CMK (cell line): ENCODE measurements around the gene INTS12.
A peak's percentile ranks its signal among the peaks of the same experiment; 100 is the strongest.
"Not testable (repeated sequence)": the region's sequence is repeated elsewhere in the genome, so short reads cannot be mapped to it uniquely, and the experiment has no call there.

Experiments
- DNase-seq: peaks from one replicate; pipeline ENCODE4 v3.0.0-alpha.2; 2010; ENCODE audit warnings: low read depth

INTS12 gene, protein sequence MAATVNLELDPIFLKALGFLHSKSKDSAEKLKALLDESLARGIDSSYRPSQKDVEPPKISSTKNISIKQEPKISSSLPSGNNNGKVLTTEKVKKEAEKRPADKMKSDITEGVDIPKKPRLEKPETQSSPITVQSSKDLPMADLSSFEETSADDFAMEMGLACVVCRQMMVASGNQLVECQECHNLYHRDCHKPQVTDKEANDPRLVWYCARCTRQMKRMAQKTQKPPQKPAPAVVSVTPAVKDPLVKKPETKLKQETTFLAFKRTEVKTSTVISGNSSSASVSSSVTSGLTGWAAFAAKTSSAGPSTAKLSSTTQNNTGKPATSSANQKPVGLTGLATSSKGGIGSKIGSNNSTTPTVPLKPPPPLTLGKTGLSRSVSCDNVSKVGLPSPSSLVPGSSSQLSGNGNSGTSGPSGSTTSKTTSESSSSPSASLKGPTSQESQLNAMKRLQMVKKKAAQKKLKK

DNA sequence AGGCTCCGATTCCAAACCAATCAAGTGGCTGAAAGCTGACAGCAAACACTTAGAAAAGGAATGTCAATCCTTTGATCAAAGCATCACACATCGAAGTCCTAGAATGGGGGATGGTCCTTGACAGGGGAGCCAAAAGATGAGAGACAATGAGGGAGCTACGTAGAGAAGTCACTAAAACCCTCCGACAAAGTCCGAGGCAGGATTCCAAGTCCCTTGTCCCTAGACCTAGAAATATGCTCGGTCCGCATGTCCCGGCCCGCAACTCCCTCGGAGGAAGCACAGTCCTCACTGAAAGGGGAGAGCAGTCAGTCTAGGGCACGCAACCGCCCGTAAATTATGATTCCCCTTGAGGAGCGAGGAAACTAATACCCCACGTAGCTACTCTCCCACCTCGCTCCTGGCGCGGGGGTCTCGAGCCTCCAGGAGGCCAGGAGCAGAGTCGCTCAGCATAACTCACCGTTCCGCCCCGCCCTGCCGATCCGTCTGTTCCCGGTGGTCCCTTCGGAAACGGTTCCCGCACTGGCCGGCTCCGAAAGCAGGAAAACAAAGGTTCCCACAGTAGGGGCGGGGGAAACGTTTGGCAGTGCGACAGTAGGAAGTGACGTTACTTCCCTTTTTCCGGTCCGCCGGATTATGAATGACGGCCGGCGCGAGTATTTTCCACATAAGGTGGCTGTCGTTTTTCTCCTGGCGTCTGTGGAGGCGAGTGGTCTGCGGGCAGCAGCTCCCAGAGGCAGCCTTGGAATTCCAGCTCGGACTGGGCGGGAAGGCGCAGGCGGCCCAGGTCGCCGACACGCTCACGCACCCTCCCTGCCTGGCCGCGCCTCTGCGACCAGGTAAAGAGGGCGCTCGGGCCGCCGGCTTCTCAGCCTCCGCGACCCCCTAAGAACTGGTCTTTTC, at the start of gene INTS12, which contains the start of gene GSTCD:
Gene INTS12 (minus strand): TSS at position 509 of the 900 bp plus-strand sequence. CDS start 8,684 bp downstream, outside the sequence.
Gene GSTCD (plus strand): TSS at position 604 of the 900 bp plus-strand sequence. CDS start 8,830 bp downstream, outside the sequence.
- DNase-seq = peak; percentile 71

DNA sequence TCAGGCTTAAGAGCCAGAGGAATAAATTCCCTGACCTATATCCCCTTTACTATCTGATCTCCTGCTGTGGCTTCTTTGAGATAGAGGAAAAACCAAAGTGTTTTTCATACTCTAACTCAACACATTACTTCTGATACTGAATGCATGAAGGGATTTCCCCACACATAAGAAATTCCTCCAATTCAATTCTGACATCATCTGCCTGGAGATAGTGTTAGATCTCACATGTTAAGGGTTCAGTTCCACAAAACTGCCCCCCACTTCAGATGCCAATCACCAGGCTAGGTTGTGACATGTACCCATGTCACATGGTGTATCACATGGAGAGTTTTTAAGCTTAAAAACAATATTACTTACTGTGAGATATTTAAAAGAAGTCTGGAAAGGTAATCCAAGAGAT, 46.9 kb upstream of the INTS12 start:
- no peak for DNase-seq

DNA sequence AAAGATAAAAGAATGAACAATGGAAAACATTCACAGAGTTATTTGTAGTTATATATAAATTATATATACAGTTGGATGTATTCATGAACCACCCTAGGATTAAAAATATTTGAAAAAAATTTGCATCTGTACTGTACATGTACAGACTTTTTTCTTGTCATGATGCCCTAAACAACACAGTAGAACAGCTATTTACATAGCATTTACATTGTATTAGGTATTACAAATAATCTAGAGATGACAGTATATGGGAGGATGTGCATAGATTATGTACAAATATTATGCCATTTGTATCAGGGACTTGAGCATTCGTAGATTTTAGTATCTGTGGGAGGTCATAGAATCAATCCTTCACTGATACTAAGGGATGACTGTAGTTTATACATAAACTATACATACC, 44.9 kb upstream of the INTS12 start:
- DNase-seq = no peak

DNA sequence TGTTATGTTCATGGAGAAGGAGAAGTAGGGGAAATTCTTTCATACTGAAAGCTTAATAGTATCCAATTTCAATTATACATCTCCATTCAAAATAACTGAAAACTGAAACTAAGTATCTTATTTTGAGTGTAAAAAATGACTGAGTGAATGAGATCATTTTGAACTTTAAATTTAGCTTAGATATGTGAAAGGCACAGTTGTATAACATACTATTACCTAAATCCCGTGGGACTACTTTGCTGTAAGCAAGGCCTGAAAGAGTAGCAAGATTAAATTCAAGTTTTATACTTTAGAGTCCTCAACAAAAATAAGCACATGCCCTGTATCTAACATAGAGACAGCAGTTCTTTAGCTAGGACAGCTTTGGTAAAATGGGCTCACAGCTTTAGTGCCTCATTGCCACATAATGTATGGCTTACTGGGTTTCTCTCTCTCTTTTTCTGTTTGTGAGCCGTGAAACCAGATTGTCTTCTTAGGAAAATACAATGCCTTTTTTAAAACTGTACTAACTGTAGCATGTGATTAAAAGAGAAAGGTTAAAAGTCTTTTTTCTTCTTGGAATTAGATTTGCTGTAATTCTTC, 43.3 kb upstream of the INTS12 start:
- DNase-seq = no peak

DNA sequence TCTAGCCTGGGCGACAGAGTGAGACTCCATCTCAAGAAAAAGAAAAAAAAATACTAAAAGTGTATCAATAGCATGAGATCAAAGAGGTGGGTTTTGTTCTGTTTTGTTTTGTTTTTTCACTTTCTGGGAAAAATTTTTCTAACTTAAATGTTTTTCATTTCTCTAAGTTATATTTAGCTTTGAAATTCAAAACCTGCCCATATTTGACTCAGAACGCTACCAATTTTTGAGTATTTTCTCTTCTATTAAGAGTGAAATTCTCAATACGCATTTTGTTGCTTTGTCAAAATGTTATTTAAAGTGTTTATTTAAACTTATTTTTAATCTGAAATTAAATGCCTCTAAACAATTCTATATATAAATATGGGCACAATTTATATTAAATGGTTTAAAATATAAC, 39.7 kb upstream of the INTS12 start:
- DNase-seq = no peak

DNA sequence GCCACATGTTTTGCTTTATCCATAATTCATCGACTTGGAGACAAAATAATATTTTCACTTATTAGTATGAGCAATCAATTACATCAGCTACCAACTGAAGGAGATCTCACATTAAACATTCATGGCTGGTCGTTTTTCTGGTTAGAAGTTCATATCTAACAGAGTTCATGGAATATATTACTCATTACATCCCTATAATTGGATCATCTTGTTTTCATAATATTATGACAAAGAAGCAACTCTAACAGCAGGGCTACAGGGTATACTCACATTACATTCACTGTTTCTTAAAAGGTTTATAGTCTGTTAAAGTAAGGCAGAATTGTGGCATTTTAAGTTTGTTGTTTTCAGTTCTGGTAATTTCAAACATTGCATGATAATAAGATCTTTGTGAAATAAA, 33.1 kb upstream of the INTS12 start:
- no peak for DNase-seq

DNA sequence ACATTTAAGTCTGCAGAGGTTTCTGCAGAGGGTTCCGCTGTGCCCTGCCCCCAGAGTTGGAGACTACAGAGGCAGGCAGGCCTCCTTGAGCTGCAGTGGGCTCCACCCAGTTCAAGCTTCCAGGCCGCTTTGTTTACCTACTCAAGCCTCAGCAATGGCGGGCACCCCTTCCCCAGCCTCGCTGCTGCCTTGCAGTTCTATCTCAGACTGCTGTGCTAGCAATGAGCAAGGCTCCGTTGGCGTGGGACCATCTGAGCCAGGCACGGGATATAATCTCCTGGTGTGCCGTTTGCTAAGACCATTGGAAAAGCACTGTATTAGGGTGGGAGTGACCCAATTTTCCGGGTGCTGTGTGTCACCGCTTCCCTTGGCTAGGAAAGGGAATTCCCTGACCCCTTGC, 26.7 kb upstream of the INTS12 start:
- DNase-seq = not testable (repeated sequence)

DNA sequence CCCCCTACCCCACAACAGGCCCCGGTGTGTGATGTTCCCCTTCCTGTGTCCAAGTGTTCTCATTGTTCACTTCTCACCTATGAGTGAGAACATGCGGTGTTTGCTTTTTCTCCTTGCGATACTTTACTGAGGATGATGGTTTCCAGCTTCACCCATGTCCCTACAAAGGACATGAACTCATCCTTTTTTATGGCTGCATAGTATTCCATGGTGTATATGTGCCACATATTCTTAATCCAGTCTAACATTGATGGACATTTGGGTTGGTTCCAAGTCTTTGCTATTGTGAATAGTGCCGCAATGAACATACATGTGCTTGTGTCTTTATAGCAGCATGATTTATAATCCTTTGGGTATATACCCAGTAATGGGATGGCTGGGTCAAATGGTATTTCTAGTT, 21.4 kb upstream of the INTS12 start:
- DNase-seq = not testable (repeated sequence)

DNA sequence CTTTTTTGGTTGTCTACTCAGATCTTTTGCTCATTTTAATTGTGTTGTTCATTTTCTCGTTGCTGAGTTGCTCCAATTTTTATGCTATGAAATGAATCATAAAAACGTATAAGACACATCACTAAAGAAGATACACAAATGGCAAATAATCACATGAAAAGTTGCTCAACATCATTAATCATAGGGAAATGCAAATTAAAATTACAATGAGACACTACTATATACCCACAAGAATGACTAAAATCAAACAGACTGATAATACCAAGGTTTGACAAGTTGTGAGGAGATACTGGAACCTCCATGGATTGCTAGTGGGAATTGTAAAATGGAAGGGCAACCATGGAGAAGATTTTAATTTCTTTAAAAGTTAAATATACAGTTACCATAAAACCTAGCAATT, 17.1 kb upstream of the INTS12 start:
- DNase-seq = no peak

DNA sequence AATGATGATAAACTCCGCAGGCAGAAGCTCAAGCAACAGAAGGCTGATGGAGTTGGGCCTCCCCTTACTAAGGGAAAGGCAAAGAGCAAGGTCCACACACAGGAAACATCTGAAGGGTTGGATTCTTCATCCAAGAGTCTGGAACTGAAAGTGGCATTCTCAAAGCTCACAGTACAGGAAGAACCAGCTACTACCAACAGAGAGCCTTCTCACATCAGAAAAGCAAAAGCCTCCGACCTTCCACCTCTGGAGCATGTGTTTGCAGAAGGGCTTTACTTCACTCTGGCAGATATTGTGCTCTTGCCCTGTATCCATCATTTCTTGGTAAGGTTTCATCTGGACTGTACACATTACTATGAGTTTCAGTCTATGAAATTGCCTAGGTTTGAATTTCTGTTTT, 10.7 kb upstream of the INTS12 start:
- no peak for DNase-seq

DNA sequence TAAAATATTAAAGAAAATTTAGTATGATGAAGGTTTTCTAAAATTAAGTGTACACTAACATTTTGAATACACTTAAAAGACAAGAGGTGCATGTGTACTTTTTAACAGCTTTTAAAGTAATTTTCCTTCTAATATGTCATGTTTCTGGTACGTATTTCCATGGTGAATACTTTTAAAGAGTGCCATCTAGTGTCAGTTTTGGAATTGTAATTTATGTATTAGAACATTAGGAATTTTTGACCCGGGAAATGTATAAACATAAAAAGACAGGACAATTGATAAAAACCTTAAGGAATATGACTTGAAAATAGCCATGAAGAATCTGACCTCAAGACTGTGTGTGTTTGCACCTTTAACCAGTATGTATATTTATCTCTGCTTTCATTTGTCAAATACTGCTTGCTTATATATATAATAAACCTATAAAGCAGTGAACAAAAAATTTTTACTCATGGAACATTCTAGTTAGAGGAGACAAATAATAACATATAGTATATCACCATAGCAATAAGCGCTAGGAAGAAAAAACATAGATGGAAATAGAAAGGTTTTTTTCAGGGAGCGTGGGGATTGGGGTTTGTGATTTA, 7.3 kb upstream of the INTS12 start:
- DNase-seq = no peak

DNA sequence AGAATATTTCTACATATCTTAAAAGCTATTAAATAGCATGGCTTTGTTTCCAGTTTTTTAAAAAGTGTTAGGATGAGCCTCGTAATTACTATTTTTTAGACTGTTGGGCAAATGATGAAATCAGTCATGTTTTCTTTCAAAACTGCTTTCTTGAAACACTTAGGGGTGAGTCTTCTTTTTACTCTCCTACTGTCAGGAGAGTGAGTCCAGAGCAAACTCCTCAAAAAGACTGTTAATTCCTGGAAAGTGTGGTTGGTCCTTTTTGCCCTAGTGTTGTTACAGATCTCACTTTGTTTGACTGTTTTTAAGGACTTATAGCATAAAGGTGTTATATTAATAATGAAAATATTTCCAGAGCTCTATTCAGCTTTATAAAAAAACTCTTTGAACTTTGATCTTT, 6.4 kb upstream of the INTS12 start:
- no peak for DNase-seq

DNA sequence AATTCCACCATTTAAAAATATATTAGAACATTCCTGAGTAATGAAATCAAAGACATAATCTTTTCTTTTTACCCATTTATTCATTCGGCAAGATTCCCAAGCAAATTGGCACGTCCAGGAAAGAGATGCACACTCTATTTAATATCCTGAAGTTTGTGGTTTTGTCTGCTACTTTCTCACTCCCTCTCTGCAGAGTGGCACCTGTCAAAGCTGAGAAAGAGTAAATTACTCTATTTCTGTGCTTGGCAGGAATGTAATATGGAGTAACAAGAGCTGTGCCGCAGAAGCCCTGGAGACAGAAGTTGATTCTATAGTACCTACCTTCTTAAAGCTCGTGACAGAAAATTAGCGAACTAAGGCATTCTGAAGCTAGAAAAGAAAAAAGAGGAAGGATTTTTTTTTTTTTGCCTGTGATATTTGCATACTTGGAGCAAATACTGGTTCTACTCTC, 5.6 kb upstream of the INTS12 start:
- no peak for DNase-seq

DNA sequence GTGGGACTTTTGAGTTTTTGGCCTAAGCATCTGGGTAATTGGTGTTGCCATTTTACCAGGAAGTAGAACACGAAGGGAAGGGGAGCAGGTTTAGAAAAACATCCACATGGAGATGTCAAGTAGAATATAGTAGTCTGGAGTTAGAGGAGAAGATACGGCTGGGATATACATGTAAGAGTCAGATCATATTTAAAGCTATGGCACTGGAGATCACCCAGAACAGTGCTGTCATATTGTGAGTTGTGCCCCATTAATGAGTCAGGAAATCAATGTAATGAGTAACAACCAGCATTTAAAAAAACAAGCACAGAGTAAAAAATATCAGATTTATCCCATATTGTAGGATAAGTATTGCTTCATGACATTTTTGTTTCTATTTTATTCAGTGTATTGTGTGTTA, 4.3 kb upstream of the INTS12 start:
- DNase-seq = no peak

DNA sequence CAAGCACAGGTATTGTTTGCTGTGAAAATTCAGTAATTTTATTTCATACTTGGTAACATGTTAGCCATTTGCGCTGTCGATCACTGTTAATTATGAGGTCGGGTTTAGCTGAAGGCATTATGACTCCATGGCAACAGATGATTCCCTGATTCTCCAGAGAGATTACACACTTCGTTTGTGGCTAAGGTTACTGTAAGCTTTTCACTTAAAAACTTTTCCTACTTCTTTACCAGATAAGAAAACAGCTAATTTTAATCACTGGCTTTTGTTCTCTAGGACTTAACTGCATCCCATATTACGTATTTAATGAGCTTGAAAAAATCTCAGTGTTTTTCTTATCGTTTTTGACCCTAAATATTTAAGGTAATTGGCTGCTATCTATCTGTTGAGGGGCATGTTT, 2.2 kb upstream of the INTS12 start:
- no peak for DNase-seq

DNA sequence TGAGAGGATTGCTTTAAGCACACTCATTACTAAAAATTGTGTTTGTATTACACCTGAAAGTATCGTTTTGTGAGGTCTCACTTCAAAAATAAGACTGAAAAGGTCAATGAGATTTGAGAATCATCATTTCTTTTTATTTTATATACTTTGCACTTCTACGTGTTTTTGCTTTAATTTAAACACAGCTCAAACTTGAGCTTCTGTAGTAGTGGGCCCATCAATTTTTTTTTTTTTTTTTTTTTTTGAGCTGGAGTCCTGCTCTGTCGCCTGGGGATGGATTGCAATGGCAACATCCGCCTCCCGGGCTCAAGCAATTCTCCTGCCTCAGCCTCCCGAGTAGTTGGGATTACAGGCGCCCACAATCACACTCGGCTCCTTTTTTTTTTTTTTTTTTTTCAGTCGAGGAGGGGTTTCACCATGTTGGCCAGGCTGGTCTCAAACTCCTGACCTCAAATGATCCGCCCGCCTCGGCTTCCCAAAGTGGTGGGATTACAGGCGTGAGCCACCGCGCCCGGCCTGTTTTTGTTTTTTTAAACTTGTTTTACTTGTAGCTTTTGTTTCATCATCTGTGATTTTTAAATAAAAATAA, 1.6 kb upstream of the INTS12 start:
- DNase-seq = no peak

DNA sequence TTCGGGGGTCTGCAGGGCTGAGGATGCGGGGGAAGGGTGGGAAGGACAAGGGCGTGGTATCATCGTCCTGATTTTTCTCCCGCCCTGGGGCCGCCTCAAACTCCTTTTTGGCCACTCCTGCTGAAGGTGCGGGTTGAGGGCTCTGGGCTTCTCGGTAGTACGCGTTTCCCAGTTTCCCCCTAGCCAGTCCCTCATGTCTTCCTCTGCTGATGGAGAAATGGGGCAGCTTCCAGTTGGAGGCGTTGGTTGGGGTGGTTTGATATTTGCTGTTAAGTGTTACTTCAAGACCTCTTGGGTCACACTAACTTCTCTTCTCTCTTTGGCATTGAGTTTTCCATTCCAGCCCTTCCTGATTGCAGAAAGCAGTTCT, 577 bp upstream of the INTS12 start:
- DNase-seq = peak; percentile 15

DNA sequence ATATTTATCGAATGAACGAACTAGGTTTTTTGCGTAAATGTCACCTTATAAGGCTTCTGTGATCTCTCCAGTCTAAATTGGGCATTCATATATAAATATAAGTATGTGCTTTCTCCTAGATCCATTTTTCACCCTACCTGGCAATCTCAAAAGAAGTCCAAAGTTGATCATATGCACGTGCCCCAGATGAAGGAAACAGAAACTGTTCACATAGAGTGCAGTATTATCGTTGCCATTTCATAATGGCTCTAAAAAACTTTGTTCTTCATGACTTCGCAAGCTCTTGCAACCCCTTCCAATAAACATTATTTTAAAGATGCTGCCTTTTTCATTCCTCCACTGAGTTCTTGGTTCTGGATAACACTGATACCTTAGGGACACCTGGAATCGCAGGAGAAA, 708 bp downstream of the INTS12 start:
- no peak for DNase-seq

DNA sequence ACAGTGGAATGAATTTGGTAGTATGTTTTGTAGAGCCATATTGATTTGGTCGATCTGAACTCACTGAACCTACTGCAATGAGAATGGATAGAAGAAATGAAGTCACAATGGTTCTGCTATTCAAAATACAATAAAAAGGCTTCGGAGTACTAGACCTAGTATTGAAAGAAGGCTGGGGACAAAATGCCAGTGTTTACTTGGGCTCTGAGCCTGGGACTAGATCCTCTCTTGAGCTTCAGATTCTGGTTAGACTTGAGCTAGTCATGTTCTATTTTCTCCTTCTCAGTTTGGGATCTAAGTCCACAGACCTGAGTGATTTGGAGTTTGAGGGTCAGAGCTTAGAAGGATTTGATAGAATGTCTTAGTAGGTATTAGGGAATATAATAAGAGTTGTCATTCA, 9.9 kb downstream of the INTS12 start:
- DNase-seq = no peak

DNA sequence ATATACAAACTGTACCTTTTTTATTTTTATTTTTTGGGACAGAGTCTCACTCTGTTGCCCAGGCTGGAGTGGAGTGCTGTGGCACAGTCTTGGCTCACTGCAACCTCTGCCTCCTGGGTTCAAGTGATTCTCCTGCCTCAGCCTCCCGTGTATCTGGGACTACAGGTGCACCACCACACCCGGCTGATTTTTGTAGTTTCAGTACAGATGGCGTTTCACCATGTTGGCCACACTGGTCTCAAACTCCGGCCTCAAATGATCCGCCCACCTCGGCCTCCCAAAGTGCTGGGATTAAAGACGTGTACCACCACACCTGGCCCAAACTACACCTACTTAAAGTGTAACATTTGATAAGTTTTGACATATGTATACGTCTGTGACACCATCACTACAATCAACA, 12.7 kb downstream of the INTS12 start:
- DNase-seq = not testable (repeated sequence)

DNA sequence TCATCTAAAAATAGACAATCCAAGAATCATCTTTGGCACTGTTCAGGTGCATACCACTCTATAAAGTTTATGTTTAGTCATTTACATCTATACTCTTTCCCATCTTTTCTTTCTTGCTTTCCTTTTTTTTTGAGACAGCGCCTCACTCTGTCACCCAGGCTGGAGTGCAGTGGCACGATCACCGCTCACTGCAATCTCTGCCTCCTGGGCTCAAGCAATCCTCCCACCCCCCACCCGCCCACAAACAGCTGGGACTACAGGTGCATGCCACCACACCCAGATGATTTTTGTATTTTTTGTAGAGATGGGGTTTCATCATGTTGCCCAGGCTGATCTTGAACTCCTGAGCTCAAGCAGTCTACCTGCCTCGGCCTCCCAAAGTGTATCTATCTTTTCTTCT, 13.7 kb downstream of the INTS12 start:
- not testable (repeated sequence) for DNase-seq

DNA sequence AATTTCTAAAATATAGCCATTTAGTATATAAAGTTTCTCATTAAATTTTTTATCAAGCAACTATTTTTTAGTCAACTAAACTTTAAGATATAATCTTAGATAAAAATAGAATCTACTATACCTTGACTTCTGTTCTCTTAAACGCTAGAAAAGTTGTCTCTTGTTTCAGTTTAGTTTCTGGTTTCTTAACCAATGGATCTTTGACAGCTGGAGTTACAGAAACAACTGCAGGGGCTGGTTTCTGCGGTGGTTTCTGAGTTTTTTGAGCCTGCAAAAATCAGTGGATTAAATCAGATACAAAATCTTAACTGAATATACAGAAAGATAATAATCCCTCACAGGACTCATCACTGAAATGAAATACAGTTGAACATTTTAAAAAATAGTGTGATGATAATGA, 21.9 kb downstream of the INTS12 start:
- DNase-seq = no peak
